Loucy (cell line): ENCODE results near the gene ANKS3.

Experiments
- H2AFZ ChIP-seq: fragments of 200-600 bp; sonication (generic); 2 replicates; pipeline ENCODE4 v1.6.0; 2016; ENCODE audit warnings: antibody characterized with exemption, mild to moderate bottlenecking, low read length, moderate library complexity
- H3F3A ChIP-seq: fragments of 200-600 bp; 2 replicates; pipeline ENCODE4 v1.6.0; 2016; ENCODE audit warnings: antibody characterized with exemption, low read depth, mild to moderate bottlenecking
- H3K27me3 ChIP-seq: fragments of 200-600 bp; sonication (generic); 2 replicates; pipeline ENCODE4 v1.6.1; 2014; ENCODE audit warnings: low read length, mild to moderate bottlenecking; ENCODE audit not compliant: insufficient read depth, poor library complexity, severe bottlenecking
- H3K36me3 ChIP-seq: fragments of 200-600 bp; sonication (generic); 2 replicates; pipeline ENCODE4 v1.6.1; 2016; ENCODE audit warnings: low read length; ENCODE audit not compliant: insufficient read depth
- H3K4me1 ChIP-seq: fragments of 200-600 bp; sonication (generic); 2 replicates; pipeline ENCODE4 v1.5.1; 2014; ENCODE audit warnings: low read length, mild to moderate bottlenecking; ENCODE audit not compliant: insufficient read depth, poor library complexity, severe bottlenecking
- H3K4me2 ChIP-seq: fragments of 200-600 bp; sonication (generic); 2 replicates; pipeline ENCODE4 v1.6.0; 2014; ENCODE audit warnings: antibody characterized with exemption, low read length, low read depth, mild to moderate bottlenecking; ENCODE audit not compliant: poor library complexity, severe bottlenecking
- H3K4me3 ChIP-seq: fragments of 200-600 bp; sonication (generic); 2 replicates; pipeline ENCODE4 v1.5.1; 2014; ENCODE audit warnings: low read length, mild to moderate bottlenecking, mixed read lengths; ENCODE audit not compliant: poor library complexity, severe bottlenecking
- H3K79me2 ChIP-seq: fragments of 200-600 bp; sonication (generic); 2 replicates; pipeline ENCODE4 v1.6.1; 2014; ENCODE audit warnings: low read length; ENCODE audit not compliant: insufficient read depth
- H3K9ac ChIP-seq: fragments of 200-600 bp; sonication (generic); 2 replicates; pipeline ENCODE4 v1.6.0; 2014; ENCODE audit warnings: mild to moderate bottlenecking, low read depth, low read length, moderate library complexity; ENCODE audit not compliant: poor library complexity, severe bottlenecking
- H3K9me2 ChIP-seq: fragments of 200-600 bp; sonication (generic); replicated peaks from 2 replicates; pipeline ENCODE4 v1.6.1; 2016; ENCODE audit warnings: low read depth, low read length, mixed read lengths
- H3K9me3 ChIP-seq: fragments of 200-600 bp; sonication (generic); 2 replicates; pipeline ENCODE4 v1.6.1; 2014; ENCODE audit warnings: mild to moderate bottlenecking, antibody characterized with exemption, low read length, low read depth; ENCODE audit not compliant: insufficient read depth
- H4K20me1 ChIP-seq: fragments of 200-600 bp; sonication (generic); 2 replicates; pipeline ENCODE4 v1.6.0; 2014; ENCODE audit warnings: antibody characterized with exemption, low read length, mild to moderate bottlenecking; ENCODE audit not compliant: insufficient read depth, poor library complexity, severe bottlenecking
- EZH2phosphoT487 ChIP-seq: fragments of 200-600 bp; IDR thresholded peaks from 2 replicates; pipeline ENCODE4 v1.6.1; 2018; ENCODE audit warnings: antibody characterized with exemption, mild to moderate bottlenecking, moderate library complexity, borderline replicate concordance
- TF ChIP-seq, protein P1 (sequence below): fragments of 200-600 bp; sonication (generic); conservative IDR thresholded peaks from 2 replicates; pipeline ENCODE4 v1.5.1; 2014; ENCODE audit warnings: mild to moderate bottlenecking, antibody characterized with exemption, low read length

Gene ANKS3

DNA sequence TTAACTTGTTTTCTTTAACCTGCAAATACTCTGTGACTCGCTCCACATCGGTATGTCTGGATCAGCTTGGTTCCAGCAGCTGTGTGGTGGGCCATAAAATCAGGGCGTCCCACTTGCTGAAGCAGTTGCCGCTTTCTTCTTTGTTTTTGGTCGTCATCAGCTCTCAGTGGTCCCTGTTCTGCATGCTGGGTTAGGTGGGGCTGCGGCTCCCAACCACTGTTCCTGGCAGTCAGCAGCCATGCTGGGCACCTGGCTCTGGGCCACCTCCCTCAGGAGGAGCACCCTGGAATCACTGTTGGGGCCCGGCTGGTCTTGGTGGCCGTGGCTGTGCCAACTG, 86.5 kb downstream of the ANKS3 start:
- Histone ChIP-seq H3K79me2 (peaks cover 3% of the 10 kb centered on the region; the same call in 1 of the 2 replicates), H2AFZ (no peak overlapping the region), H3K4me3 (no peak overlapping the region), H3K36me3 (peaks cover 9% of the 10 kb centered on the region; the same call in 1 of the 2 replicates), H3K4me1 (no peaks in the 10 kb centered on the region), H4K20me1 (peaks cover 3% of the 10 kb centered on the region), H3F3A (no peaks in the 10 kb centered on the region), H3K27me3 (no peaks in the 10 kb centered on the region), H3K9me2 (no peaks in the 10 kb centered on the region), H3K9ac (no peak overlapping the region), H3K4me2 (no peak overlapping the region), H3K9me3 (no peaks in the 10 kb centered on the region)
- TF ChIP-seq, protein P1, sequence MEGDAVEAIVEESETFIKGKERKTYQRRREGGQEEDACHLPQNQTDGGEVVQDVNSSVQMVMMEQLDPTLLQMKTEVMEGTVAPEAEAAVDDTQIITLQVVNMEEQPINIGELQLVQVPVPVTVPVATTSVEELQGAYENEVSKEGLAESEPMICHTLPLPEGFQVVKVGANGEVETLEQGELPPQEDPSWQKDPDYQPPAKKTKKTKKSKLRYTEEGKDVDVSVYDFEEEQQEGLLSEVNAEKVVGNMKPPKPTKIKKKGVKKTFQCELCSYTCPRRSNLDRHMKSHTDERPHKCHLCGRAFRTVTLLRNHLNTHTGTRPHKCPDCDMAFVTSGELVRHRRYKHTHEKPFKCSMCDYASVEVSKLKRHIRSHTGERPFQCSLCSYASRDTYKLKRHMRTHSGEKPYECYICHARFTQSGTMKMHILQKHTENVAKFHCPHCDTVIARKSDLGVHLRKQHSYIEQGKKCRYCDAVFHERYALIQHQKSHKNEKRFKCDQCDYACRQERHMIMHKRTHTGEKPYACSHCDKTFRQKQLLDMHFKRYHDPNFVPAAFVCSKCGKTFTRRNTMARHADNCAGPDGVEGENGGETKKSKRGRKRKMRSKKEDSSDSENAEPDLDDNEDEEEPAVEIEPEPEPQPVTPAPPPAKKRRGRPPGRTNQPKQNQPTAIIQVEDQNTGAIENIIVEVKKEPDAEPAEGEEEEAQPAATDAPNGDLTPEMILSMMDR = no peak
- TF ChIP-seq EZH2phosphoT487 = no peak

DNA sequence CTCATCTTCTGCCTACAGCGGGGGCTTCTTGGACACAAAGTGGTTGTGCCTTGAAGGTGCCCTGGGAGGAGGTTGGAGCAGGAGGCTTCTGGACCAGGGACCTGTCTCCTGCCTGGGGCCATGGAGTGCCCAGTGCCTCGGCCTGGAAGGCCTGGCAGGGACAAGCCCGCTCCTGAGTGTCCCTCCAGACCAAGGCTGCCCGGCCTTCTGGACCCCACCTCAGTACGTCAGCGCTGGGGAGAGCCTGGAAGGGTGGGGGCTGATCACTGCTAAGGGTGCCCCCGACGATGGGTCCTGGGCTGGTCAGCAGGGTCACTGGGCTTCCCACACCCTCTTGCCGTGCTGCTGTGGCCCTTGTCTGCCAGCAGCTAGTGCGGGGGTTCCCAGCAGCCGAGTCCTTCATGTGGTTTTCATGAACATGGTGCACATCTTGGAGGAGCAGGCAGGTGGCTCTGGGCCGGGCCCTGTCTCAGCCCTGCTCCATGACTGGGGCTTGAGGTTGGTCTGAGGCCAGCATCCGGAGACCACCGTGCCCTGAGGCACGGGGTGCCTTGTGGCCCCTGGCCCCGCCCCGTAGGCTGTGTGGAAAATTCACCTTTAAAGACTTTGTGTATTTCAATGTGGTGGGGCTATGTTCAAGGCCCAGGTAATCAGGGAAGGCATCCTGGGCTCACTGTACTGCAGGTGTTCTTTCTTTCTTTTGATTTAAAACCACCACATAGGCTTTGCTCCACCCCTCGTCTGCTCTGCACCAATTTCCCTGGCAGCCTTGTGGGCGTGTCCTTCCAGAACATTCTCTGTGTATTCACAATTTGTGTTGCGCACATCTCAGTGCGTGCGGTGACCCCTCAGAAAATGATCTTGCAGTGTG, 87.1 kb downstream of the ANKS3 start:
- Histone ChIP-seq H3K4me1 (no peaks in the 10 kb centered on the region), H3K9me3 (no peaks in the 10 kb centered on the region), H3K4me3 (no peak overlapping the region), H3K27me3 (no peaks in the 10 kb centered on the region), H3K9ac (no peak overlapping the region), H3K79me2 (peaks cover 3% of the 10 kb centered on the region; the same call in 1 of the 2 replicates), H3F3A (no peaks in the 10 kb centered on the region), H3K9me2 (no peaks in the 10 kb centered on the region), H4K20me1 (peaks cover 3% of the 10 kb centered on the region), H3K4me2 (no peak overlapping the region), H2AFZ (no peak overlapping the region), H3K36me3 (peaks cover 6% of the 10 kb centered on the region; the same call in 1 of the 2 replicates)
- no peak for TF ChIP-seq EZH2phosphoT487
